Neural progenitor cell (in vitro differentiated cells): ENCODE data around the gene FRMPD2. TPM values are rescaled to one million over a fixed set of nuclear protein-coding genes. Genes with fewer than 3 reads are reported as not detected.
"Not testable (repeated sequence)": the region's sequence is repeated elsewhere in the genome, so short reads cannot be mapped to it uniquely, and the experiment has no call there.

ENCODE experiments used
- DNase-seq: peaks from one replicate; pipeline ENCODE4 v3.0.0-alpha.2; 2016; ENCODE audit warnings: low spot score
- H2AFZ ChIP-seq: fragments of 200-600 bp; sonication (generic); replicated peaks from 2 replicates; pipeline ENCODE4 v1.6.1; 2016; ENCODE audit warnings: antibody characterized with exemption
- H3F3A ChIP-seq: fragments of 200-600 bp; sonication (generic); 2 replicates; pipeline ENCODE4 v1.6.1; 2016; ENCODE audit warnings: antibody characterized with exemption, low read depth
- H3K27ac ChIP-seq: fragments of 200-600 bp; sonication (generic); 2 replicates; pipeline ENCODE4 v1.5.1; 2016; ENCODE audit warnings: mild to moderate bottlenecking
- H3K27me3 ChIP-seq: fragments of 200-600 bp; sonication (generic); 2 replicates; pipeline ENCODE4 v1.6.1; 2016; ENCODE audit warnings: mild to moderate bottlenecking, moderate library complexity
- H3K36me3 ChIP-seq: fragments of 200-600 bp; sonication (generic); 2 replicates; pipeline ENCODE4 v1.5.1; 2016
- H3K4me1 ChIP-seq: fragments of 200-600 bp; sonication (generic); 2 replicates; pipeline ENCODE4 v1.6.1; 2016; ENCODE audit warnings: mixed run types
- H3K4me2 ChIP-seq: fragments of 200-600 bp; sonication (generic); 2 replicates; pipeline ENCODE4 v1.6.1; 2016
- H3K4me3 ChIP-seq: fragments of 200-600 bp; sonication (generic); 2 replicates; pipeline ENCODE4 v1.5.1; 2016
- H3K79me2 ChIP-seq: fragments of 200-600 bp; sonication (generic); 2 replicates; pipeline ENCODE4 v1.6.1; 2016; ENCODE audit warnings: low read depth
- H3K9ac ChIP-seq: fragments of 200-600 bp; sonication (generic); 2 replicates; pipeline ENCODE4 v1.6.1; 2016
- H3K9me3 ChIP-seq: fragments of 200-600 bp; sonication (generic); 2 replicates; pipeline ENCODE4 v1.5.1; 2016; ENCODE audit warnings: low read depth
- H4K20me1 ChIP-seq: fragments of 200-600 bp; sonication (generic); 2 replicates; pipeline ENCODE4 v1.6.1; 2016; ENCODE audit warnings: low read depth
- H3K27ac Mint-ChIP-seq: 3 replicates; pipeline ENCODE4 v1.8.0; 2021; ENCODE audit warnings: mixed read lengths
- H3K27me3 Mint-ChIP-seq: 2 replicates; pipeline ENCODE4 v1.8.0; 2022; ENCODE audit warnings: low read depth, mild to moderate bottlenecking, inconsistent platforms, moderate library complexity, mixed read lengths; ENCODE audit not compliant: insufficient read depth
- H3K36me3 Mint-ChIP-seq: 3 replicates; pipeline ENCODE4 v1.8.0; 2021; ENCODE audit warnings: mixed read lengths
- H3K4me1 Mint-ChIP-seq: 3 replicates; pipeline ENCODE4 v1.8.0; 2021; ENCODE audit warnings: mixed read lengths
- H3K4me3 Mint-ChIP-seq: 3 replicates; pipeline ENCODE4 v1.8.0; 2021; ENCODE audit warnings: mild to moderate bottlenecking, moderate library complexity, mixed read lengths
- H3K9me3 Mint-ChIP-seq: 3 replicates; pipeline ENCODE4 v1.8.0; 2020; ENCODE audit warnings: mixed read lengths
- EZH2 ChIP-seq: fragments of 200-600 bp; sonication (generic); IDR thresholded peaks from 2 replicates; pipeline ENCODE4 v1.6.1; 2017; ENCODE audit warnings: antibody characterized with exemption, mild to moderate bottlenecking, moderate library complexity
- EZH2phosphoT487 ChIP-seq: fragments of 200-600 bp; sonication (generic); IDR thresholded peaks from 2 replicates; pipeline ENCODE4 v1.6.1; 2017; ENCODE audit warnings: antibody characterized with exemption
- total RNA-seq: library from RNA; depleted of rRNA; stranded (reverse); fragments of >200 nt; gene quantifications from 2 replicates; pipeline ENCODE4 v1.2.3, GENCODE V29; 2015; ENCODE audit warnings: low replicate concordance
- TF ChIP-seq, protein P1 (sequence below): fragments of 200-600 bp; sonication (generic); IDR thresholded peaks from 2 replicates; pipeline ENCODE4 v1.5.1; 2017; ENCODE audit warnings: antibody characterized with exemption, mild to moderate bottlenecking

The FRMPD2 gene
- total RNA-seq, 1 donor from 2014 or later = not detected

GRCh38 chr10:48247680-48248079 is 26.8 kb downstream of the FRMPD2 start:
- no peaks in the 10 kb centered on the region for H3K9me3 Mint-ChIP-seq
- Histone ChIP-seq H3K79me2 (no peaks in the 10 kb centered on the region), H3K27me3 (no peaks in the 10 kb centered on the region), H3K4me3 (no peak overlapping the region), H3K9ac (no peak overlapping the region), H3K36me3 (no peaks in the 10 kb centered on the region), H3K4me2 (no peak overlapping the region), H3K4me1 (peaks cover 15% of the 10 kb centered on the region), H2AFZ (no peak overlapping the region), H3F3A (no peaks in the 10 kb centered on the region), H3K27ac (no peak overlapping the region), H3K9me3 (no peaks in the 10 kb centered on the region), H4K20me1 (no peaks in the 10 kb centered on the region)
- TF ChIP-seq, protein P1, sequence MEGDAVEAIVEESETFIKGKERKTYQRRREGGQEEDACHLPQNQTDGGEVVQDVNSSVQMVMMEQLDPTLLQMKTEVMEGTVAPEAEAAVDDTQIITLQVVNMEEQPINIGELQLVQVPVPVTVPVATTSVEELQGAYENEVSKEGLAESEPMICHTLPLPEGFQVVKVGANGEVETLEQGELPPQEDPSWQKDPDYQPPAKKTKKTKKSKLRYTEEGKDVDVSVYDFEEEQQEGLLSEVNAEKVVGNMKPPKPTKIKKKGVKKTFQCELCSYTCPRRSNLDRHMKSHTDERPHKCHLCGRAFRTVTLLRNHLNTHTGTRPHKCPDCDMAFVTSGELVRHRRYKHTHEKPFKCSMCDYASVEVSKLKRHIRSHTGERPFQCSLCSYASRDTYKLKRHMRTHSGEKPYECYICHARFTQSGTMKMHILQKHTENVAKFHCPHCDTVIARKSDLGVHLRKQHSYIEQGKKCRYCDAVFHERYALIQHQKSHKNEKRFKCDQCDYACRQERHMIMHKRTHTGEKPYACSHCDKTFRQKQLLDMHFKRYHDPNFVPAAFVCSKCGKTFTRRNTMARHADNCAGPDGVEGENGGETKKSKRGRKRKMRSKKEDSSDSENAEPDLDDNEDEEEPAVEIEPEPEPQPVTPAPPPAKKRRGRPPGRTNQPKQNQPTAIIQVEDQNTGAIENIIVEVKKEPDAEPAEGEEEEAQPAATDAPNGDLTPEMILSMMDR = no peak
- TF ChIP-seq EZH2 (no peak), EZH2phosphoT487 (no peak)
- H3K4me3 Mint-ChIP-seq = no peak overlapping the region
- no peaks in the 10 kb centered on the region for H3K36me3 Mint-ChIP-seq
- H3K4me1 Mint-ChIP-seq = peaks cover 20% of the 10 kb centered on the region
- H3K27ac Mint-ChIP-seq = no peak overlapping the region
- DNase-seq = no peak
- H3K27me3 Mint-ChIP-seq = peaks cover 7% of the 10 kb centered on the region

- TF ChIP-seq EZH2phosphoT487 = no peak
- TF ChIP-seq, protein P1 = no peak
- TF ChIP-seq EZH2 = no peak
- H3K36me3 Mint-ChIP-seq = no peaks in the 10 kb centered on the region
Observed at GRCh38 chr10:48246501-48246900, 28.0 kb downstream of the FRMPD2 start.

GRCh38 chr10:48245977-48246376 is 28.5 kb downstream of the FRMPD2 start:
- Mint-ChIP-seq H3K4me1 (peaks cover 9% of the 10 kb centered on the region), H3K27me3 (peaks cover 12% of the 10 kb centered on the region), H3K36me3 (no peaks in the 10 kb centered on the region), H3K9me3 (no peaks in the 10 kb centered on the region), H3K27ac (no peak overlapping the region), H3K4me3 (no peak overlapping the region)
- Histone ChIP-seq H3K36me3 (no peaks in the 10 kb centered on the region), H3K4me3 (no peak overlapping the region), H3F3A (no peaks in the 10 kb centered on the region), H3K4me2 (no peak overlapping the region), H3K9me3 (no peaks in the 10 kb centered on the region), H3K9ac (no peak overlapping the region), H3K4me1 (no peaks in the 10 kb centered on the region), H3K79me2 (no peaks in the 10 kb centered on the region), H3K27ac (no peak overlapping the region), H2AFZ (no peak overlapping the region), H3K27me3 (no peaks in the 10 kb centered on the region), H4K20me1 (no peaks in the 10 kb centered on the region)
- DNase-seq = no peak
- TF ChIP-seq EZH2phosphoT487 = no peak
- no peak for TF ChIP-seq EZH2
- TF ChIP-seq, protein P1 = no peak

More at GRCh38 chr10:48246501-48246900, 28.0 kb downstream of the FRMPD2 start:
- Mint-ChIP-seq H3K27me3 (peaks cover 10% of the 10 kb centered on the region), H3K4me1 (peaks cover 13% of the 10 kb centered on the region), H3K9me3 (no peaks in the 10 kb centered on the region), H3K4me3 (no peak overlapping the region), H3K27ac (no peak overlapping the region)
- H3K4me1 ChIP-seq = peaks cover 4% of the 10 kb centered on the region
- H4K20me1 ChIP-seq = no peaks in the 10 kb centered on the region
- no peaks in the 10 kb centered on the region for H3F3A ChIP-seq
- no peak for DNase-seq
- no peak overlapping the region for H2AFZ ChIP-seq
- H3K36me3 ChIP-seq = no peaks in the 10 kb centered on the region
- no peak overlapping the region for H3K9ac ChIP-seq
- H3K4me3 ChIP-seq = no peak overlapping the region
- no peaks in the 10 kb centered on the region for H3K27me3 ChIP-seq
- no peaks in the 10 kb centered on the region for H3K9me3 ChIP-seq
- no peaks in the 10 kb centered on the region for H3K79me2 ChIP-seq
- H3K4me2 ChIP-seq = no peak overlapping the region
- H3K27ac ChIP-seq = no peak overlapping the region

DNA sequence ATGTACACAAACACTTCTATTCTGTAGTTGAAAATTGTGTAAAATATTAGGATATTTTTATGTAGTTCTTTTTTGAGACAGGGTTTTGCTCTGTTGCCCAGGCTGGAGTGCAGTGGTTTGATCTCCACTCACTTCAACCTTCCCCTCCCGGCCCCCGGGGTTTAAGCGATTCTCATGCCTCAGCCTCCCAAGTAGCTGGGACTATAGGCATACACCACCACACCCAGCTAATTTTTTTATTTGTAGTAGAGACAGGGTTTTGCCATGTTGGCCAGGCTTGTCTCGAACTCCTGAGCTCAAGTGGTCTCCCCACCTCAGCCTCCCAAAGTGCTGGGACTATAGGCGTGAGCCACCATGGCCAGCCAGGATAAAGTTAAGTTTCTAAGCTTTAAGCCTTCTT is 30.6 kb downstream of the FRMPD2 start:
- H3K27ac Mint-ChIP-seq, H3K9me3 Mint-ChIP-seq: not testable (repeated sequence)
- H3K27me3 Mint-ChIP-seq = peaks cover 16% of the 10 kb centered on the region

More for the DNA sequence above, 30.6 kb downstream of the FRMPD2 start:
- not testable (repeated sequence) for H3K4me1 ChIP-seq, H4K20me1 ChIP-seq, H3K9ac ChIP-seq, H3K9me3 ChIP-seq, H3K4me2 ChIP-seq, H3K36me3 ChIP-seq, H3K27ac ChIP-seq, H3F3A ChIP-seq, H3K36me3 Mint-ChIP-seq, H3K79me2 ChIP-seq, H3K4me3 ChIP-seq, H2AFZ ChIP-seq, H3K27me3 ChIP-seq, DNase-seq, H3K4me1 Mint-ChIP-seq, H3K4me3 Mint-ChIP-seq
